ENCODE data around the gene ZCCHC14.

ZCCHC14 gene

DNA sequence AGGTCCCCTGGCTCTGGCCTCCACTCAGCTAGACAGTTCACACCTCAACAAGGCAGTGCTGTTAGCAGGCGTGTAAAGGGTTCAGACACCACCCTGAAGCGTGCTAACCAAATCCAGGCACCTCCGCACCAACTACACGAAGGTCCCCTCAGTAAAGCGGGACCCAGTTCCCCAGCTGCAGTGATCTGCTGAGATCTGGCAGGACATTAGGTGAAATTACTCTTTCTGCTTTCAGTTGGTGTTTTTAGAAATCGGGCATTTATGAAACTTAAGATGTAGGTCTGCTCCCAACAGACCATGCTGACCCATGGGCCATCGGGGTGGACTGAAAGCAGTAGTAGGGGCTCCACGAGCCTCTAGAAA is 136.4 kb downstream of the ZCCHC14 start:
- no peak overlapping the region for H3K4me3 ChIP-seq (ENCODE audit: low read length)
- H3K36me3 ChIP-seq (ENCODE audit: insufficient read depth, low read depth, low read length) = peaks cover 29% of the 10 kb centered on the region
- no peaks in the 10 kb centered on the region for H3K9me3 ChIP-seq (ENCODE audit: insufficient read depth, low read depth, low read length)
- H3K27ac ChIP-seq (ENCODE audit: low read length) = no peak overlapping the region
- no peak overlapping the region for H3K9ac ChIP-seq (ENCODE audit: low read depth, low read length)
- no peaks in the 10 kb centered on the region for H3K27me3 ChIP-seq (ENCODE audit: insufficient read depth, low read length)
- H3K4me1 ChIP-seq (ENCODE audit: insufficient read depth, low read length) = no peaks in the 10 kb centered on the region

Data from iPS-20b (cell line).